Measurements from ENCODE around the gene CTIF.

CTIF gene

DNA sequence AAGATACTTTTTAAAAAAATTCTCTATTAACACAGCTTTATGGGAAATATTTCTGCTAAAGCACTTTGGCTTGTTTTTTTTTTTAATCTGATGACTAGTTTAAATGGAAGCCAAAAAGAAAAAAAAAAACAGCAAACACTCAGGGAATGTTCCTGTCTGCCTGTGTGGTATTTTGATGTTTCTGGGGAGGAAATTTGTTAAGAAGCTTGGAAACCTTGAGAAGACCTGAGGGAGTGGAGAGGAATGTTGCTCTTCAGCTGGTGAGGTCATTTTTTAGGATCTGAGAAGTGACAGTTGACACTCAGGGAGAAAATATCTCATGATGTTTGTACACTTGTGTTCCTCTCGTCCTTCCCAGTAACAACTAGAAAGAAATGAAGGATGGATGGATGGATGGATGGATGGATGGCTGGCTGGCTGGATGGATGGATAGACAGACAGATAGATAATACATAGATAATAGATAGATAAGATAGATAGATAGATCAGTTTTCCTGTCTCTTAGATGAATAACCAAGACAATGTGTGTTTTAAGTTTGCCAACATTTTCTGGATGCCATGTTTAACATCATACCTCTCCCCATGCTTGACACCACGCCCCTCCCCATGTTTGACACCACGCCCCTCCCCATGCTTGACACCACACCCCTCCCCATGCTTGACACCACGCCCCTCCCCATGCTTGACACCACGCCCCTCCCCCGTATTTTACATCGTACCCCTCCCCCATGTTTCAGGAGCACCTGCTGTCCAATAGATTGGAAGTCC lies 84.8 kb downstream of the CTIF start:
- DNase-seq: peak; percentile 37

- DNase-seq: no peak
Observed at GRCh38 chr18:48624856-48625255, 86.0 kb downstream of the CTIF start.

GRCh38 chr18:48627216-48627615 lies 88.4 kb downstream of the CTIF start:
- DNase-seq: no peak

DNA sequence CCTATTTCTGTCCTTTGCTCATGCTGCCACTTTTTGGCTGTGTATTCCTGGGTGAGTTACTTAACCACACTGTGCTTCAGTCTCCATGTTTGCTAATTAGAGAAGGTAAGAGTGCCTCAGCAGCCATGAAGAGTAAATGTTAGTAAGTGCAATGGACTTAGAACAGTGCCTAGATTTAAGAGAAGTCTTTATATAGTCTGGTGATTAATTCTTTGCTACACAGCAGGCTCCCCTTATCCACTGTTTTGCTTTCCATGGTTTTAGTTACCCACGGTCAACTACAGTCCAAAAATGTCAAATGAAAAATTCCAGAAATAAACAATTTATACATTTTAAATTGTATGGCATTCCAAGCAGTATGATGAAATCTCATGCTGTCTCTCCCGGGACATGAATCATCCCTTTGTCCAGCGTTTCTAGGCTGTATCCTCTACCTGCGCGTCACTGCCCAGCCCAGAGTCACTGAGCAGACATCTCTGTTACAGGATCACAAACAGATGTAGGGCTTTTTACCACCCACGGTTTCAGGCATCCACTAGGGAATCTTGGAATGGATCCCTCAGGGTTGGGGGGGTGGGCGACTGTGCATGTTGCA lies 91.0 kb downstream of the CTIF start:
- DNase-seq: peak; percentile 97

DNA sequence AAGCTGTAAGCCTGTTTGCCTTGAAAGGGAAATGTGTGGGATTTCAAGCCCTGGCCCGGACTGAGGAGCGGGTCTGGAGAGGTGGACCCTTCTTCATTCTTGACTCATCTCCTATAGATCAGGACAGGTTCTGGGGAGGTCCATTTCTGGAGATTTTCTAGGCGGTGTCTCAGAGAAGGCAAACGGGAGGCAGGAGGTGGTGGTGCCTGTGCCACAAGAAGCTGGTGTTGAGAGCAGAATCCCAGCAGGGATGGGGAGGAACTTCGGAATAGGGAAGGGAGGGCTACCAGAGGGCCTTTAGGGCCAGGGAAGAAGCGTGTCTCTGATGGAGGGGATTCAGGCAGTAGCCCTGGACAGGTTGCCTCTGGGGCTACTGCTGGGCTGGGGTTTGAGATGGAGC lies 93.0 kb downstream of the CTIF start:
- no peak for DNase-seq

GRCh38 chr18:48632676-48633257 lies 93.9 kb downstream of the CTIF start:
- no peak for DNase-seq

- DNase-seq: no peak
Observed at GRCh38 chr18:48634491-48634890, 95.7 kb downstream of the CTIF start.

DNA sequence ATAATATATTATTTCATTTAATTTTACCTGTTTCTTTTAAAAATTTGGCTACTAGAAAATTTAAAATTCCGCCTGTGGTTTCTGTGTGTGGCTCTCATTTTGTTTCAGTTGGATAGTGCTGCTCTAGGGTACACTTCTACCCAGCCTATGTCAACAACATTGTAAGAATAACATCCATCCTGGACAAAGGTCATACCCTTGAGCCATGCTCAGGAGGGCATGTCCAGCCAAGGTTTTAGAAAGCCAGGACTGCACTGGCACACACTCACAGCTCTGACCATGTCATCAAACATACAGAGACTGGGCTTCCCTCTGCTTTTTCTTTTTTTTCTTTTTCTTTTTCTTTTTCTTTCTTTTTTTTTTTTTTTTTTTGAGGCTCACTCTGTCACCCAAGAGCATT lies 96.1 kb downstream of the CTIF start:
- no peak for DNase-seq

- DNase-seq: no peak
Observed at GRCh38 chr18:48635806-48636205, 97.0 kb downstream of the CTIF start.

DNA sequence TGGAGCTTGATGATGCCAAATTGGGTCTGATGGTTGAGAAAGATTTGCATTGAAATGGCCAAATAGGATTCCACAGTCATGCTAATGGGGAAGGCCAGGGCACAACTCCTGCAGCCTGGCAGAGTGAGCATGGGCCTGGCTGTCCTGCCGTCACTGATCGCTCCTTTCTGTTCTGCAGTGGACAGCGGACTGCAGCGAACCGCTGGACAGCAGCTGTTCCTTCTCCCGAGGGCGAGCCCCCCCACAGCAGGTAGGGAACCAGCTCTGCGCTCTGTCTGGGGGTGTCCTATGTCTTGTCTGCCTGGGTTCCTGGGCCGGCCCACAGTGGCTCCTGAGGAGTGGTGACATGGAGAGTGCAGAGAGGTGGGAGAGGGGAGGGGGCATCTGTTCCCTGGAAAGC lies 97.6 kb downstream of the CTIF start:
- DNase-seq: no peak

- no peak for DNase-seq
Observed at GRCh38 chr18:48637081-48637990, 98.5 kb downstream of the CTIF start.

DNA sequence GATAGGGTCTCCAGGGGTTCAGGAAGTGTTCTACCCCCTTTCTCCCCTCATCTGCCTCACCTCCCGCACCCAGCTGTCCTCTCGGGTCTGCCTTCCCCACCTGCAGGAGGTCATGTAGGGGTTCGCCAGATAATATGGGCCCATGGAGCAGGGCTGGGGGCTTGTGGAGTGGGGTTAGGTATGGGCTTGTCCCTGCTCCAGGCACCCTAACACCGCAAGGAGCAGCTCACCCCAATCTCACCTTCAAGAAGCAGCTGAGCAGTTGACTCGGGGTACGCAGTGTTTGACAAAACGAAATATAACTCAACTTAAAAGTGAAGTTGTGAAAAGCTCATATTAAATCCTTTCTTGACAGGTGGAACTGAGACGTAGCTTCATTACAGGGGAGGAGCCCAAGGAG lies 99.6 kb downstream of the CTIF start:
- DNase-seq: no peak

- no peak for DNase-seq
Observed at GRCh38 chr18:48638896-48639771, 100.3 kb downstream of the CTIF start.

DNA sequence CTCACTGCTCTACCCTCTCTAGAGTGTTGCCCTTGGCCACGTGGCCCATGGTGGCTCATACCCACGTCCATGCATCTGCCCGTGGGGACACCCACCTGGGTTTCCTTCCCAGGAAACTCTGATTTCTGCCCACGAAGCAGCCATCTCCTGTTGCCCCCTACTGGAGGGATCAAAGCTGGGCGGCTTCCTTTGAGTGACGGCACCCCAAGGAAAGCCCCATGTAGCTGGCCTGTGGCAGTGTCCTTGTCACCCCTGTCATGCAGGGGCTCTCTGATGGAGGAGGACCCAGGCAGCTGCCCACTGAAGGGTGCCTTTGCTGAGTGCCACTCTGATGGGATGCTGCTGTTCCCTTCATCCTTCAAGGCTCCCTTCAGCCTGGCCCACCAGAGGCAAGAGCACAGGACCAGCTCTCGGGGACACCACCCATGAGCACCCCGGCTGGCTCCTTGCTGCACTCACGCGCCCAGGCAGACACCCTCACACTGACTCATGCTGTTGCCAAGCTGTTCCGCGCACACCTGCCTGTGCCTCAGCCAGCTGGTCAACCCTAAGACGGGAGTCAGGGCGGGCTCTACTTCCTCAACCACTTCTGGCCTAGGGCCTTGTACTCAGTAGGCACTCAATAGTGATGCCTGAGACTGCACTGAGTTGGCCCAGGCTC lies 101.1 kb downstream of the CTIF start:
- no peak for DNase-seq

DNA sequence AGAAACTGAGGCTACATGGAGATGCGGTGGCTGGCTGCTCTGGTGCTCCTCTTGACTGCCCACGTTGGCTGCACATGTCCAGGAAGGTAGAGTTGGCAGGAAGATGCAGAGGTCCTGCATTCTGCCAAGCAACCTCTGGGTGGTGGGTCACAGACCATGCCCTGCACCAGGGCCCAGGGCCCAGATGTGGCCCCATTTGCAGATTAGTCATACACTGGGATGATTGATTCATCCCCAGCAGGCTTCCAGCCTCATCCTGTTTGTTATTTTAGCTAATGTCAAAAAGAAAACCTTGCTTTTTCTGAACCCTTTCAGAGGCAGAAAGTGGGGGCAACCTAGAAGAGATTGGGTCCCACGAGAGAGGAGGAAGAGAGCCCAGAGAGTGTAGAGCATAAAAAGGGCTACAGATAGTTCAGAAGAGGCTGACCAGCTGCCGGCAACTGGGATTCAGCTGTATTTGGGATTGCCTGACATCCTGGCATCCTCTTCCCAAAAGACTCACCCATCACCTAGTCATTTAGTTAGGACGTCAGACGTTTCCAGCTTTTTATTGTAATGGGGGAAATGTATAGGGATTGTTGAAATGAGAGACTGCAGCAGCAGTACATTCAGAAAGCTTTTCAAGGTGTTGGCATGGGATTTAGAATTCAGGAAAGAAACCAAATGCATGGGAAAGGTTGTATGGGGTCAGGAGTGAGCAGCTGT lies 101.9 kb downstream of the CTIF start:
- no peak for DNase-seq

- no peak for DNase-seq
Observed at GRCh38 chr18:48641981-48642380, 103.2 kb downstream of the CTIF start.

GRCh38 chr18:48642503-48642902 lies 103.7 kb downstream of the CTIF start:
- no peak for DNase-seq

GRCh38 chr18:48643262-48643661 lies 104.4 kb downstream of the CTIF start:
- no peak for DNase-seq

DNA sequence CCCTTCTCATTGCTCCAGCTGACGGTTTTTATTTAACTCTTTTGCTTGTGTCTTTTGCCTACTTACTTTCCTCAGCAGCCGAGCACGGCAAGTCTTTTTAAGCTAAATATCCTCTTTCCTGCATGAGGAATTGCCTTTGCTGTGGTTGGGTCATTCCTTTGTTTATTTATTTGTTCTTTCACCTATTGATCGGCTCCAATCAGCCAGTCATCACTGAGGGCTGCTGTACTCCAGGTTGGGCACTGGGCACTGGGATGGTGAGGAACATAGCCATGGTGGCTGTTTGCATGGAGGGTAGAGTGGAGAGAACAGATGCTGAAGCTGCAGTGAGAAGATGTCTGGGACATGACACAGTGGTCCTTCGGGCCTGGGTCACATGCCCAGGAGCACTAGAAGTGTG lies 105.2 kb downstream of the CTIF start:
- DNase-seq: no peak

DNA sequence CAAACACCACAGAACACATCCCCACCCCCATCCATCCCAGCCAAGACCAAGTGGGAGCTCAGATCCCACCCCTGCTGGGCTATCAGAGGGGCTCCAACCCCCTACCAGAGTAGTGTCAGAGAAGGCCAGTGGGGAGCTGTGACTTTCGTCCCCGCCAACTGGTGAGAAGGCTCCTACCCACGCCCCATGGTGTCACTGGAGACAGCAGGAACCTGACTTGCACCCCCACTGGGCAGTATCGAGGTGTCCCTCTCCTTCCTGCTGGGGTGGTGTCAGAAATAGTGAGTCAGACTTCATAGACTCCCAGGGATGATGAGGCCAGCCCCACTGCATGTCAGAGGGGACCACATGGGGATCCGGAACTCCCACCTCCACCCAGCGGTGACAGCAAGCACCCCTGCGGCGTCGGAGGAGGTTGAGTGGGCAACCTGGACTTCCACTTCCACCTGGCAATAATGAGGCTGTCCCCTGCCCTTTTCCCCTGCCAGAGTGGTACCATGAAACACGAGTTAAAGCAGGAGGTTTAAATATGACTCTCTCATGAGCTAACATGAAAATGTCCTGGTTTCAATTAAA lies 106.7 kb downstream of the CTIF start:
- DNase-seq: no peak

GRCh38 chr18:48646976-48647375 lies 108.1 kb downstream of the CTIF start:
- no peak for DNase-seq

Data from amniotic stem cell (primary cell).